Thyroid gland (tissue), 4 donors: Measurements from ENCODE around the gene OTOR.

ENCODE experiments used
- POLR2A ChIP-seq, 2 donors: fragments of 450-650 bp; IDR thresholded peaks; one replicate each; pipeline ENCODE4 v1.6.1; 2017; ENCODE audit warnings: antibody characterized with exemption in 2 of 2, mild to moderate bottlenecking in 2 of 2, moderate library complexity in 1 of 2
- TF ChIP-seq, protein P1 (sequence below), 6 experiments: fragments of 200-600 bp in 3 of 6; fragments of 450-650 bp in 3 of 6; sonication (generic) in 3 of 6; IDR thresholded peaks; one replicate each; pipeline ENCODE4 v1.5.1; 2016 to 2019; ENCODE audit warnings: antibody characterized with exemption in 6 of 6, mild to moderate bottlenecking in 2 of 6, inconsistent platforms in 1 of 6, moderate library complexity in 1 of 6

- TF ChIP-seq, protein P1, sequence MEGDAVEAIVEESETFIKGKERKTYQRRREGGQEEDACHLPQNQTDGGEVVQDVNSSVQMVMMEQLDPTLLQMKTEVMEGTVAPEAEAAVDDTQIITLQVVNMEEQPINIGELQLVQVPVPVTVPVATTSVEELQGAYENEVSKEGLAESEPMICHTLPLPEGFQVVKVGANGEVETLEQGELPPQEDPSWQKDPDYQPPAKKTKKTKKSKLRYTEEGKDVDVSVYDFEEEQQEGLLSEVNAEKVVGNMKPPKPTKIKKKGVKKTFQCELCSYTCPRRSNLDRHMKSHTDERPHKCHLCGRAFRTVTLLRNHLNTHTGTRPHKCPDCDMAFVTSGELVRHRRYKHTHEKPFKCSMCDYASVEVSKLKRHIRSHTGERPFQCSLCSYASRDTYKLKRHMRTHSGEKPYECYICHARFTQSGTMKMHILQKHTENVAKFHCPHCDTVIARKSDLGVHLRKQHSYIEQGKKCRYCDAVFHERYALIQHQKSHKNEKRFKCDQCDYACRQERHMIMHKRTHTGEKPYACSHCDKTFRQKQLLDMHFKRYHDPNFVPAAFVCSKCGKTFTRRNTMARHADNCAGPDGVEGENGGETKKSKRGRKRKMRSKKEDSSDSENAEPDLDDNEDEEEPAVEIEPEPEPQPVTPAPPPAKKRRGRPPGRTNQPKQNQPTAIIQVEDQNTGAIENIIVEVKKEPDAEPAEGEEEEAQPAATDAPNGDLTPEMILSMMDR (IDR thresholded peaks at IDR 0.05), result no peak
- TF ChIP-seq POLR2A (IDR thresholded peaks at IDR 0.05), result no peak
Measured at GRCh38 chr20:16708602-16709001, 39.6 kb upstream of the OTOR start.
